ENCODE results near the gene DNAJC30.
"Not testable (repeated sequence)": the region's sequence is repeated elsewhere in the genome, so short reads cannot be mapped to it uniquely, and the experiment has no call there.

Gene DNAJC30

GRCh38 chr7:73683056-73683787 lies at the start of gene DNAJC30, which contains the start of gene BUD23:
Gene DNAJC30, minus strand, starts transcription at chr7:73683453. Its CDS starts 30 bp downstream, at chr7:73683423.
Gene BUD23, plus strand, starts transcription at chr7:73683597. Its CDS starts 29 bp downstream, at chr7:73683626.
- peak; percentile 94 to 95 for DNase-seq (ENCODE audit: low read depth in 2 of 2)

GRCh38 chr7:73732397-73732796 lies 49.1 kb upstream of the DNAJC30 start:
- no peak for DNase-seq (ENCODE audit: low read depth in 2 of 2)

- no peak for DNase-seq (ENCODE audit: low read depth in 2 of 2)
Measured at GRCh38 chr7:73730485-73730884, 47.2 kb upstream of the DNAJC30 start.

GRCh38 chr7:73728551-73728950 lies 45.3 kb upstream of the DNAJC30 start:
- DNase-seq (ENCODE audit: low read depth in 2 of 2), result no peak

- DNase-seq (ENCODE audit: low read depth in 2 of 2), result no peak
Measured at GRCh38 chr7:73727952-73728351, 44.7 kb upstream of the DNAJC30 start.

- no peak for DNase-seq (ENCODE audit: low read depth in 2 of 2)
Measured at GRCh38 chr7:73726083-73726466, 42.8 kb upstream of the DNAJC30 start.

GRCh38 chr7:73723813-73724212 lies 40.6 kb upstream of the DNAJC30 start:
- no peak for DNase-seq (ENCODE audit: low read depth in 2 of 2)

- no peak for DNase-seq (ENCODE audit: low read depth in 2 of 2)
Measured at GRCh38 chr7:73722785-73723184, 39.5 kb upstream of the DNAJC30 start.

GRCh38 chr7:73722182-73722581 lies 38.9 kb upstream of the DNAJC30 start:
- not testable (repeated sequence) for DNase-seq (ENCODE audit: low read depth in 2 of 2)

- DNase-seq (ENCODE audit: low read depth in 2 of 2), result no peak
Measured at GRCh38 chr7:73721377-73721817, 38.1 kb upstream of the DNAJC30 start.

- not testable (repeated sequence) for DNase-seq (ENCODE audit: low read depth in 2 of 2)
Measured at GRCh38 chr7:73720443-73720842, 37.2 kb upstream of the DNAJC30 start.

- DNase-seq (ENCODE audit: low read depth in 2 of 2), result no peak
Measured at GRCh38 chr7:73719806-73720169, 36.5 kb upstream of the DNAJC30 start.

GRCh38 chr7:73718905-73719805 lies 35.9 kb upstream of the DNAJC30 start, which contains the start of gene STX1A:
Gene STX1A, minus strand, starts transcription at chr7:73719669. Its CDS starts 38 bp downstream, at chr7:73719631.
- peak; percentile 68 for DNase-seq (ENCODE audit: low read depth in 2 of 2)

GRCh38 chr7:73718438-73718881 lies 35.2 kb upstream of the DNAJC30 start:
- DNase-seq (ENCODE audit: low read depth in 2 of 2), result peak in 1 of 2 donors; percentile 14

- peak; percentile 74 to 76 for DNase-seq (ENCODE audit: low read depth in 2 of 2)
Measured at GRCh38 chr7:73717991-73718405, 34.7 kb upstream of the DNAJC30 start.

GRCh38 chr7:73717025-73717807 lies 34.0 kb upstream of the DNAJC30 start:
- DNase-seq (ENCODE audit: low read depth in 2 of 2), result no peak

GRCh38 chr7:73716318-73716890 lies 33.2 kb upstream of the DNAJC30 start:
- DNase-seq (ENCODE audit: low read depth in 2 of 2), result no peak

- DNase-seq (ENCODE audit: low read depth in 2 of 2), result peak; percentile 60 to 70
Measured at GRCh38 chr7:73715648-73716317, 32.5 kb upstream of the DNAJC30 start.

- not testable (repeated sequence) for DNase-seq (ENCODE audit: low read depth in 2 of 2)
Measured at GRCh38 chr7:73713319-73713718, 30.1 kb upstream of the DNAJC30 start.

- DNase-seq (ENCODE audit: low read depth in 2 of 2), result no peak
Measured at GRCh38 chr7:73712773-73713172, 29.5 kb upstream of the DNAJC30 start.

All from stimulated activated CD8-positive, alpha-beta memory T cell treated with anti-CD3 and anti-CD28 coated beads, Interleukin-15, amount 100 ng/mL, for 48 hours (primary cell).